Measurements from ENCODE around the gene MAB21L4.

DNA sequence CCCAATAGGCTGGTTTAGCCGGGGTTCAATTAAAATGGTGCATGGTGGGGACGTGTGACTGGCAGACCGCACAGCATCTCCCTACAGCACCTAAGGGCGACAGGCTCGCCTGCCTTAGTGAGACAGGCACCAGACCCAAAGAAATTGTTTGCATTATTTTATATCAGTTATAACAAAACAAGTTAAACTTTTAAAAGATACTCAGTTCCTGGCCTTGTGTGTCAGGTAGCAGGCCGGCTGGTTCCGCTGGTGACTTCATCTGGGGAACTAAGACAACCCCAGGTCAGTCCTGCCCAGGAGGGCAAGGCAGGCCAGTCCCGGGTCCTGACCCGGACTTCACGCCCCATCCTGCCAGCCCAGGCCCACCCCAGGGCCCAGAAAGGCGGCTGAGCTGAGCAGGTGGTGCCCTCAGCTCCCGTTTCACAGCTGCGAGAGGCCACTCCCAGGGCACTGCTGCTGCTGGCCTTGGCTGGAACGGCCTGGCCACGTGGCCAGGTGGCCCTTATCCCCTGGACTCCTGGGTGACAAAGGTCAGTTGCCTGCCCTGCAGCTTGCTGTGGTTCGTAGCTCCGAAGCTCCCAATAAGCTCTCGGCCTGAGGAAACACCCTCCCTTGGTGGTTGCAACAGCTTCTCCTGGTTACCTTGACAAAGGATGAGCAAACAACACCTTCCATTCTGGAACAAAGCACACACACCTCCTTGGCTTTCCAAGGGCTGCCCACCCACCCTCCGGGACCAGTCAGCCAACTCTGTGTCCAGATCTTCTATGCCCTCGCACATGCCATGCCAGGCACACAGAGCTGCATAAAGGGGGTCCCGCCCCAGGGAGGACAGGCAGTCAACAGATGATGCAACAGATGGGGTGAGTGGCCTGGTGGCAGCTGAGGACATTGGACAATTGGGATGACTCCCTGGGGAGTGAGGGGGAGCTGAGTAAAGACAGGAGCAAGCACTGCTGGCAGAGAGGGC, 38.6 kb downstream of the MAB21L4 start:
- TF ChIP-seq, protein P1, sequence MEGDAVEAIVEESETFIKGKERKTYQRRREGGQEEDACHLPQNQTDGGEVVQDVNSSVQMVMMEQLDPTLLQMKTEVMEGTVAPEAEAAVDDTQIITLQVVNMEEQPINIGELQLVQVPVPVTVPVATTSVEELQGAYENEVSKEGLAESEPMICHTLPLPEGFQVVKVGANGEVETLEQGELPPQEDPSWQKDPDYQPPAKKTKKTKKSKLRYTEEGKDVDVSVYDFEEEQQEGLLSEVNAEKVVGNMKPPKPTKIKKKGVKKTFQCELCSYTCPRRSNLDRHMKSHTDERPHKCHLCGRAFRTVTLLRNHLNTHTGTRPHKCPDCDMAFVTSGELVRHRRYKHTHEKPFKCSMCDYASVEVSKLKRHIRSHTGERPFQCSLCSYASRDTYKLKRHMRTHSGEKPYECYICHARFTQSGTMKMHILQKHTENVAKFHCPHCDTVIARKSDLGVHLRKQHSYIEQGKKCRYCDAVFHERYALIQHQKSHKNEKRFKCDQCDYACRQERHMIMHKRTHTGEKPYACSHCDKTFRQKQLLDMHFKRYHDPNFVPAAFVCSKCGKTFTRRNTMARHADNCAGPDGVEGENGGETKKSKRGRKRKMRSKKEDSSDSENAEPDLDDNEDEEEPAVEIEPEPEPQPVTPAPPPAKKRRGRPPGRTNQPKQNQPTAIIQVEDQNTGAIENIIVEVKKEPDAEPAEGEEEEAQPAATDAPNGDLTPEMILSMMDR (IDR thresholded peaks at IDR 0.05; ENCODE audit: insufficient read depth, low read depth, low read length): no peak
- TF ChIP-seq EZH2 (IDR thresholded peaks at IDR 0.05; ENCODE audit: insufficient read depth, low read length): no peak
